H1 (cell line): ENCODE measurements around the gene LTBP1. TPM values are rescaled to one million over a fixed set of nuclear protein-coding genes. Genes with fewer than 3 reads are reported as not detected.

Experiments
- CTCF ChIA-PET: fragments of 300-600 bp; sonication (Branson Sonifier 250); formaldehyde crosslinking; loops from one replicate; lab custom pipeline; 2021; ENCODE audit not compliant: partially characterized antibody; lab: Charles Lee
- POLR2A ChIA-PET: fragments of 300-600 bp; sonication (Branson Sonifier 250); formaldehyde crosslinking; loops from one replicate; lab custom pipeline; 2021; ENCODE audit warnings: inconsistent platforms; ENCODE audit not compliant: partially characterized antibody; lab: Charles Lee
- DNase-seq, 2 experiments: peaks; one replicate each; pipeline versions ENCODE4 v3.0.0 to v3.0.0-alpha.2; 2010 to 2022; ENCODE audit warnings: low spot score in 2 of 2, low read depth in 1 of 2, mixed read lengths in 1 of 2
- FAIRE-seq: peaks from 2 replicates; lab custom pipeline; 2011; peaks lifted over from hg19 to GRCh38; lab: Jason Lieb, UNC
- H2AFZ ChIP-seq: 2 replicates; pipeline ENCODE4 v1.8.1; 2012; ENCODE audit warnings: low read length, inconsistent platforms
- H2AK5ac ChIP-seq: 2 replicates; pipeline ENCODE4 v1.6.1; 2013; ENCODE audit warnings: low read depth, low read length
- H2BK120ac ChIP-seq: replicated peaks from 2 replicates; pipeline ENCODE3; 2013; ENCODE audit warnings: low read depth, low read length, inconsistent platforms
- H2BK12ac ChIP-seq: 2 replicates; pipeline ENCODE4 v1.6.1; 2013; ENCODE audit warnings: low read depth, low read length
- H2BK15ac ChIP-seq: 2 replicates; pipeline ENCODE4 v1.6.1; 2013; ENCODE audit warnings: low read length
- H2BK20ac ChIP-seq: 2 replicates; pipeline ENCODE4 v1.6.1; 2013; ENCODE audit warnings: low read length
- H2BK5ac ChIP-seq: 2 replicates; pipeline ENCODE4 v1.6.1; 2013; ENCODE audit warnings: low read depth, low read length
- H3K14ac ChIP-seq: 2 replicates; pipeline ENCODE4 v1.6.1; 2013; ENCODE audit warnings: inconsistent platforms; ENCODE audit not compliant: insufficient read length
- H3K18ac ChIP-seq: 2 replicates; pipeline ENCODE4 v1.6.1; 2013; ENCODE audit warnings: low read length; ENCODE audit errors: extremely low read depth
- H3K23ac ChIP-seq: 2 replicates; pipeline ENCODE4 v1.6.1; 2013; ENCODE audit warnings: inconsistent platforms; ENCODE audit not compliant: insufficient read length
- H3K23me2 ChIP-seq: 2 replicates; pipeline ENCODE4 v1.6.1; 2013; ENCODE audit warnings: low read depth, low read length
- H3K27ac ChIP-seq: 2 replicates; pipeline ENCODE4 v1.6.1; 2011; ENCODE audit warnings: low read depth, low read length, inconsistent platforms
- H3K27me3 ChIP-seq, 4 experiments: replicated peaks in 1 of 4; 1 replicate in 1 of 4; 2 replicates in 3 of 4; pipeline versions ENCODE4 v1.6.1 to v1.8.1; 2011 to 2013; ENCODE audit warnings: low read length in 3 of 4, mild to moderate bottlenecking in 3 of 4, inconsistent platforms in 2 of 4, mixed read lengths in 2 of 4, moderate library complexity in 1 of 4; ENCODE audit not compliant: control insufficient read depth in 3 of 4, insufficient read depth in 3 of 4; ENCODE audit errors: extremely low read depth in 1 of 4
- H3K36me3 ChIP-seq, 4 experiments: 2 replicates each; pipeline versions ENCODE4 v1.6.1 to v1.8.1; 2011 to 2013; ENCODE audit warnings: mild to moderate bottlenecking in 4 of 4, low read length in 3 of 4, moderate library complexity in 2 of 4, control low read depth in 1 of 4, inconsistent platforms in 1 of 4; ENCODE audit not compliant: insufficient read depth in 4 of 4, control insufficient read depth in 2 of 4
- H3K4ac ChIP-seq: replicated peaks from 2 replicates; pipeline ENCODE3; 2013; ENCODE audit warnings: low read length, low read depth, mixed read lengths, inconsistent platforms; ENCODE audit not compliant: insufficient read length
- H3K4me1 ChIP-seq, 4 experiments: replicated peaks in 1 of 4; 1 replicate in 1 of 4; 2 replicates in 3 of 4; pipeline versions ENCODE4 v1.6.1 to v1.8.1; 2011 to 2013; ENCODE audit warnings: low read length in 3 of 4, inconsistent platforms in 2 of 4, mixed read lengths in 1 of 4; ENCODE audit not compliant: insufficient read depth in 4 of 4, control insufficient read depth in 3 of 4
- H3K4me2 ChIP-seq, 2 experiments: 2 replicates each; pipeline versions ENCODE4 v1.6.1 to v1.8.1; 2011 to 2013; ENCODE audit warnings: low read depth in 2 of 2, low read length in 2 of 2, control low read depth in 1 of 2, inconsistent platforms in 1 of 2, mild to moderate bottlenecking in 1 of 2; ENCODE audit not compliant: insufficient read depth in 1 of 2
- H3K4me3 ChIP-seq, 4 experiments: fragments of 200-600, 300-600 bp in 1 of 4; sonication (generic), shearing (Covaris generic), sonication (Bioruptor Twin) in 1 of 4; 2 replicates each; pipeline versions ENCODE4 v1.5.1 to v1.8.1; 2011 to 2016; ENCODE audit warnings: low read length in 4 of 4, low read depth in 3 of 4, control low read depth in 2 of 4, inconsistent platforms in 2 of 4, mild to moderate bottlenecking in 2 of 4, mixed read lengths in 1 of 4, moderate library complexity in 1 of 4; ENCODE audit not compliant: insufficient read depth in 2 of 4; ENCODE audit errors: extremely low read depth in 1 of 4
- H3K56ac ChIP-seq: replicated peaks from 2 replicates; pipeline ENCODE3; 2013; ENCODE audit warnings: low read depth, mild to moderate bottlenecking, mixed read lengths, low read length, inconsistent platforms; ENCODE audit not compliant: insufficient read length
- H3K79me1 ChIP-seq: 2 replicates; pipeline ENCODE4 v1.6.1; 2013; ENCODE audit warnings: low read depth, low read length, control low read depth
- H3K79me2 ChIP-seq, 2 experiments: 2 replicates each; pipeline versions ENCODE4 v1.6.1 to v1.8.1; 2012 to 2013; ENCODE audit warnings: low read length in 2 of 2, mild to moderate bottlenecking in 2 of 2, inconsistent platforms in 1 of 2; ENCODE audit not compliant: insufficient read depth in 2 of 2, control insufficient read depth in 1 of 2
- H3K9ac ChIP-seq, 4 experiments: replicated peaks in 1 of 4; 1 replicate in 1 of 4; 2 replicates in 3 of 4; pipeline versions ENCODE4 v1.6.1 to v1.8.1; 2011 to 2013; ENCODE audit warnings: low read depth in 3 of 4, low read length in 3 of 4, control low read depth in 2 of 4, mild to moderate bottlenecking in 2 of 4, moderate library complexity in 2 of 4, inconsistent platforms in 1 of 4; ENCODE audit errors: extremely low read depth in 1 of 4
- H3K9me3 ChIP-seq, 2 experiments: 2 replicates each; pipeline versions ENCODE4 v1.6.1 to v1.8.1; 2012 to 2013; ENCODE audit warnings: mild to moderate bottlenecking in 2 of 2, moderate library complexity in 2 of 2, control low read depth in 1 of 2, inconsistent platforms in 1 of 2, low read depth in 1 of 2, low read length in 1 of 2, mixed read lengths in 1 of 2; ENCODE audit not compliant: insufficient read depth in 2 of 2
- H4K20me1 ChIP-seq, 2 experiments: replicated peaks in 1 of 2; 2 replicates each; pipeline versions ENCODE3 to v1.8.1; 2011 to 2013; ENCODE audit warnings: inconsistent platforms in 2 of 2, low read length in 2 of 2, mild to moderate bottlenecking in 1 of 2; ENCODE audit not compliant: insufficient read depth in 2 of 2, control insufficient read depth in 1 of 2
- H4K5ac ChIP-seq: 2 replicates; pipeline ENCODE4 v1.6.1; 2013; ENCODE audit warnings: low read length, low read depth, mixed read lengths, inconsistent platforms; ENCODE audit not compliant: insufficient read length
- H4K8ac ChIP-seq: 2 replicates; pipeline ENCODE4 v1.8.0; 2013; ENCODE audit warnings: mild to moderate bottlenecking, moderate library complexity, low read length, inconsistent platforms; ENCODE audit not compliant: insufficient read depth; ENCODE audit errors: extremely low read depth
- H4K91ac ChIP-seq: replicated peaks from 2 replicates; pipeline ENCODE3; 2013; ENCODE audit warnings: low read length, mixed read lengths, inconsistent platforms; ENCODE audit not compliant: insufficient read length
- MAFK ChIP-seq: IDR thresholded peaks from 2 replicates; pipeline ENCODE4 v1.6.1; 2012; ENCODE audit warnings: low read depth, mild to moderate bottlenecking, improper control_type of control experiment, low read length
- TCF12 ChIP-seq: IDR thresholded peaks from 2 replicates; pipeline ENCODE4 v1.6.1; 2011; ENCODE audit warnings: low read depth, mild to moderate bottlenecking, low read length
- WGBS, 2 experiments: shearing (Covaris generic) in 1 of 2; methylation state at CpG; one replicate each; pipeline versions ENCODE4 v1.1.6 to v1.1.7; 2013 to 2015; ENCODE audit warnings: low lambda C conversion rate in 2 of 2, mixed read lengths in 2 of 2, inconsistent platforms in 1 of 2, low coverage in 1 of 2, missing lambda C conversion rate in 1 of 2; ENCODE audit not compliant: insufficient replicate concordance in 2 of 2, insufficient coverage in 1 of 2, insufficient read length in 1 of 2; ENCODE audit errors: extremely low coverage in 1 of 2, missing lambda C conversion rate in 1 of 2; 5-methylcytosine and 5-hydroxymethylcytosine counted together
- polyA plus RNA-seq, 7 experiments: library from polyadenylated mRNA; depleted of rRNA in 3 of 7; stranded (reverse) in 5 of 7; unstranded in 2 of 7; fragments of >200 nt in 5 of 7; fragments of 200-250 nt in 2 of 7; gene quantifications; 1 replicate in 5 of 7; 2 replicates in 1 of 7; 4 replicates in 1 of 7; pipeline versions ENCODE4 v1.2.1 to v1.2.3, GENCODE V29; 2011 to 2013; ENCODE audit warnings: missing spikeins in 2 of 7, mixed read lengths in 2 of 7
- total RNA-seq: library from RNA; stranded (reverse); fragmentation: NEBNext Ultra II Directional; extraction: Animal tissue kit (Norgen Biotek cat#: 25700); gene quantifications from 2 replicates; pipeline ENCODE4 v1.2.1, GENCODE V29; 2021

LTBP1 gene
- total and polyA plus RNA-seq, 2 of the 8 experiments (the other 6 are each of a cell fraction or from before 2014, with no cell fraction given) = 15.4 to 24.7 TPM

DNA sequence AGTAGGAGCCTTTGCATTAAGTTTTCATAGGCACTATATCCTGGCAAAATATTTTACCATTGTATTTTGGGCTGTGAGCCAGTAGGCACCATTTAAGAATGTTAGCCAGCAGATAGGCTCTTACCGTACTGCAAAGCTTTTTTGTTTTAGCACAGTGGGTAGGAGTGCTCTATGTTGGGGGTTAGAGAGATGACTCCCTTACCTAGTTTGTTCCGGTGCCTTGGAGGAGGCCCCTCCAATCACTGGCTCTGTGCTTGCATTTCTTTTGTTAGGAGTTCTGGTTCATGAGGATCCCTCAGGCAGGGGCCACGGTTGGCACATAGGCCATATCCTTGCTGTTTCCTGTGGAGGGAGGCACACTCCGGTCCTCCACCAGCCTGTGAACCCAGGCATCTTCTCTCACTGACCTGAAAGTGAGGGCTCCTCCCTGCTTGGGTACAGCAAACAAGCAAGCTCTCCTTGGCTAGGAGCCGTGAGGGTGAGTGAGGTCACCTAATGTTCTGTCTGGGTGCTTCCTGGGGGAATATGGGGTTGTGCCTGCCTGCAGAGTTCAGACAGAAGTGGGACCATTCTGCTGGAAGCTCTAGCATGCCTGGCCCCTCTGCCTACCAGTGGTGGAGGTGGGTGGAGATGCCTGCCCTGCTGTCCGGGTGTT, 29.8 kb downstream of the LTBP1 start:
- no peak overlapping the region for H3K9ac ChIP-seq
- H3K23me2 ChIP-seq = no peaks in the 10 kb centered on the region
- no peak overlapping the region for H3K23ac ChIP-seq
- no peak overlapping the region for H2BK15ac ChIP-seq
- no peaks in the 10 kb centered on the region; a peak in 2 of 4 replicates for H3K9me3 ChIP-seq
- H4K8ac ChIP-seq = no peak overlapping the region
- H2BK20ac ChIP-seq = no peak overlapping the region
- no peak overlapping the region for H3K56ac ChIP-seq
- POLR2A ChIA-PET = no interaction called here
- H3K14ac ChIP-seq = no peak overlapping the region
- no peaks in the 10 kb centered on the region for H3K27me3 ChIP-seq
- no peak overlapping the region for H2BK12ac ChIP-seq
- peaks cover 0 to 2% (median 0%) of the 10 kb centered on the region in 4 experiments; a peak in 1 of 7 replicates for H3K4me1 ChIP-seq
- no peak overlapping the region for H2AK5ac ChIP-seq
- CTCF ChIA-PET = interaction anchor here (0.6 kb wide), 1 partner anchor 24 kb away, joined by 3 read pairs; no protein-coding TSS in a partner anchor
- no peak for FAIRE-seq
- no peak for DNase-seq
- H3K79me1 ChIP-seq = no peaks in the 10 kb centered on the region
- H3K4me2 ChIP-seq = no peak overlapping the region
- no peak overlapping the region for H4K91ac ChIP-seq
- no peak overlapping the region for H3K4ac ChIP-seq
- no peak overlapping the region for H3K4me3 ChIP-seq
- H2BK120ac ChIP-seq = no peak overlapping the region
- peak overlapping the region; percentile 48; the same call in 1 of the 2 replicates for H3K18ac ChIP-seq
- TF ChIP-seq TCF12 (no peak), MAFK (no peak)
- H3K36me3 ChIP-seq = no peaks in the 10 kb centered on the region
- no peaks in the 10 kb centered on the region; a peak in 1 of 4 replicates for H3K79me2 ChIP-seq
- no peaks in the 10 kb centered on the region for H4K20me1 ChIP-seq
- H4K5ac ChIP-seq = no peak overlapping the region
- no peak overlapping the region; the same call in 1 of the 2 replicates for H2BK5ac ChIP-seq
- no peak overlapping the region for H3K27ac ChIP-seq
- no peak overlapping the region for H2AFZ ChIP-seq
- WGBS, 2 experiments = 93% methylated on average over 6 of the region's 6 CpGs; no CpG with 5 or more reads in 1 of the 2 experiments
